Measurements from ENCODE around the gene ASB6. TPM values are rescaled to one million over a fixed set of nuclear protein-coding genes. Genes with fewer than 3 reads are reported as not detected.

The ASB6 gene
- total RNA-seq, 4 donors from 2014 or later, result 21.7 to 29.2 (median 24.0) TPM

DNA sequence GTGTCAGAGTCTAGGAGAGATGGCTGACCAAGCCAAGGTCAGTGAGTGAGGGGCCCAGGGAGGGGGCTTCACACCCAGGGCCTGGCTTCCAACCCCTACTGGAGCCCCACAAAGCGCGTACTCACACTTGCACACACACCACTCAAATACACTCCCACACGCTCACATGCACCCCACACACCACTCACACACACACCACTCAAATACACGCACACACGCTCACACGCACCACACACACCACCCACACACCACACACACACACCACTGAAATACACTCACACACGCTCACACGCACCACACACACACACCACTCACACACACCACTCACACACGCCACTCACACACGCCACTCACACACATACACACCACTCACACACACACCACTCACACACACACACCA lies 5.7 kb upstream of the ASB6 start:
- intact Hi-C loops (cut with DNase I), result loop anchor here (5.0 to 10.0 kb wide), 2 partner anchors 87 to 140 kb away; no protein-coding TSS in a partner anchor
- Histone ChIP-seq H3K4me1 (no peaks in the 10 kb centered on the region), H3K4me3 (replicated peaks in 1 of 3) (no peak overlapping the region), H3K9me3 (no peaks in the 10 kb centered on the region), H3K27ac (no peak overlapping the region), H3K27me3 (no peaks in the 10 kb centered on the region), H3K36me3 (no peaks in the 10 kb centered on the region)
- no peak for TF ChIP-seq POLR2A (IDR thresholded peaks at IDR 0.05)
- TF ChIP-seq, protein P1, sequence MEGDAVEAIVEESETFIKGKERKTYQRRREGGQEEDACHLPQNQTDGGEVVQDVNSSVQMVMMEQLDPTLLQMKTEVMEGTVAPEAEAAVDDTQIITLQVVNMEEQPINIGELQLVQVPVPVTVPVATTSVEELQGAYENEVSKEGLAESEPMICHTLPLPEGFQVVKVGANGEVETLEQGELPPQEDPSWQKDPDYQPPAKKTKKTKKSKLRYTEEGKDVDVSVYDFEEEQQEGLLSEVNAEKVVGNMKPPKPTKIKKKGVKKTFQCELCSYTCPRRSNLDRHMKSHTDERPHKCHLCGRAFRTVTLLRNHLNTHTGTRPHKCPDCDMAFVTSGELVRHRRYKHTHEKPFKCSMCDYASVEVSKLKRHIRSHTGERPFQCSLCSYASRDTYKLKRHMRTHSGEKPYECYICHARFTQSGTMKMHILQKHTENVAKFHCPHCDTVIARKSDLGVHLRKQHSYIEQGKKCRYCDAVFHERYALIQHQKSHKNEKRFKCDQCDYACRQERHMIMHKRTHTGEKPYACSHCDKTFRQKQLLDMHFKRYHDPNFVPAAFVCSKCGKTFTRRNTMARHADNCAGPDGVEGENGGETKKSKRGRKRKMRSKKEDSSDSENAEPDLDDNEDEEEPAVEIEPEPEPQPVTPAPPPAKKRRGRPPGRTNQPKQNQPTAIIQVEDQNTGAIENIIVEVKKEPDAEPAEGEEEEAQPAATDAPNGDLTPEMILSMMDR (IDR thresholded peaks at IDR 0.05), result no peak
- DNase-seq, result no peak
- 86 to 88% methylated on average over 10 of the region's 10 CpGs for WGBS, 2 donors

DNA sequence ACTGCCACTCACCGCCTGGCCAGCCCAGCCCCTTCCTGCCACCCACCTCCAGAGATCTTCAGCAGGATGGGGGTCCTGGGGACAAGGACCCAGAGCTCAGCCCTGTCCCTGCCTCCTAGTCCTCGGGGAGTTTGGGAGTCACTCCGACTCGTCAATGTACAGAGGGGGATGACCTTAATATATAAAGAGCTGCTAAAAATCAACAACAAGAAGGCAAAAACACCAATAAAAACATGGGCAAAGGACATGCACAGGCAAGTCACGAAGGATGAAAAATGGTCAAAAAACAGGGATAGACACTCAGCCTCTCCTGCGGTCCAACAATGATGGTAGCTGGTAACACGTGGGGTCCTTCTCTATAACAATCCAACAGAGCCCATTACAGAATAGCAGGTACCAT lies 4.7 kb upstream of the ASB6 start:
- WGBS, 2 donors, result 93 to 95% methylated on average over 7 of the region's 7 CpGs

DNA sequence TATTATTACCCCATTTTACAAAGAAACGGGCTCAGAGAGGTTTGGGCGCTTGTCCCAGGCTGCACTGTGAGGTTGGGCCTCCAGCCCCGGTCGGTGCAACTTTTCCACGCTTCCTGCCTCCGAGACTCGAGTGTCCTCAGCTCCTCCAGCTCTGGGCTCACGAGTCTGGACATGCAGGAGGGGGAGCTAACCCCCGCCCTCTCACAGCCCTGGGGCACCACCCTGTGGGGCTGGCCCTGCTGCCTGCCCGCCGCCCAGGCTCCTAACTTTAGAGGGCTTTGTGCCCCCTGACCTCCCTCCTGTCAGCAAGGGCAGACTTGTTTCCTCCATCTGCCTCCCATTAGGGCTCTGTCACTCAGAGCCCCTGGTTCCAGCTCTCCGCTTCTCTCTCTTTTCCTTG lies 4.3 kb upstream of the ASB6 start:
- WGBS, 2 donors, result 67 to 72% methylated on average over 10 to 12 of the region's 12 CpGs
- Histone ChIP-seq H3K36me3 (no peaks in the 10 kb centered on the region), H3K4me1 (peaks cover 2 to 3% of the 10 kb centered on the region in 2 donors), H3K27ac (no peak overlapping the region), H3K27me3 (no peaks in the 10 kb centered on the region), H3K9me3 (no peaks in the 10 kb centered on the region), H3K4me3 (replicated peaks in 1 of 3) (no peak overlapping the region)
- intact Hi-C loops (cut with DNase I), result loop anchor here (5.0 to 10.0 kb wide), 2 partner anchors 89 to 141 kb away; no protein-coding TSS in a partner anchor
- no peak for DNase-seq
- TF ChIP-seq, protein P1 (IDR thresholded peaks at IDR 0.05), result no peak
- TF ChIP-seq POLR2A (IDR thresholded peaks at IDR 0.05), result no peak

More for the DNA sequence above, 4.7 kb upstream of the ASB6 start:
- no peak for DNase-seq
- Histone ChIP-seq H3K4me3 (replicated peaks in 1 of 3) (no peak overlapping the region), H3K9me3 (no peaks in the 10 kb centered on the region), H3K4me1 (no peaks in the 10 kb centered on the region), H3K27ac (no peak overlapping the region), H3K36me3 (no peaks in the 10 kb centered on the region), H3K27me3 (no peaks in the 10 kb centered on the region)
- intact Hi-C loops (cut with DNase I), result loop anchor here (5.0 to 10.0 kb wide), 2 partner anchors 88 to 141 kb away; no protein-coding TSS in a partner anchor
- TF ChIP-seq, protein P1 (IDR thresholded peaks at IDR 0.05), result no peak
- no peak for TF ChIP-seq POLR2A (IDR thresholded peaks at IDR 0.05)

DNA sequence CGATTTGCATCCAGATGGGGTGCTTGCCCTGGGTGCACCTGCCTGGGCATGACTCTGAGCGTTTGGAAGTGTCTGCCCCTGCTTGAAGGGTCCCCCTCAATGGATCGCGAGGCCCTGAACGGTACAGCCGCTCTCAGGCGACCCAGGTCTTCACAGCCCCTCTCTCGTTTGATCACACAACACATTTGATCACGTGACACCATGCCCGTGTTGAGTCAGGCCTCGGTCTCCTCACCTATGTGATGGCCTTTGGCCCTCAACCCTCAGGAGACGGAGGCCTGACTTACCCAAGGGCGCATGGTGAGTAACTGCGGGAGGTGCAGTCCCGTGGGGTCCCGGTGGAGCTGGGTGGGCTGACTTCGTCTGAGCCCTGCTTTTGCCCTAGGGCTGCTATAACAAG lies 3.0 kb upstream of the ASB6 start:
- intact Hi-C loops (cut with DNase I), result loop anchor here (5.0 to 10.0 kb wide), 2 partner anchors 90 to 142 kb away; no protein-coding TSS in a partner anchor
- no peaks in the 10 kb centered on the region for H3K27me3 ChIP-seq
- H3K9me3 ChIP-seq, result no peaks in the 10 kb centered on the region
- no peaks in the 10 kb centered on the region for H3K36me3 ChIP-seq
- H3K27ac ChIP-seq, result no peak overlapping the region
- TF ChIP-seq, protein P1 (IDR thresholded peaks at IDR 0.05), result no peak
- no peak for TF ChIP-seq POLR2A (IDR thresholded peaks at IDR 0.05)
- no peak overlapping the region for H3K4me3 ChIP-seq (replicated peaks in 1 of 3)
- 70 to 74% methylated on average over 11 to 17 of the region's 17 CpGs for WGBS, 2 donors
- peaks cover 15 to 16% of the 10 kb centered on the region in 2 donors for H3K4me1 ChIP-seq
- no peak for DNase-seq

DNA sequence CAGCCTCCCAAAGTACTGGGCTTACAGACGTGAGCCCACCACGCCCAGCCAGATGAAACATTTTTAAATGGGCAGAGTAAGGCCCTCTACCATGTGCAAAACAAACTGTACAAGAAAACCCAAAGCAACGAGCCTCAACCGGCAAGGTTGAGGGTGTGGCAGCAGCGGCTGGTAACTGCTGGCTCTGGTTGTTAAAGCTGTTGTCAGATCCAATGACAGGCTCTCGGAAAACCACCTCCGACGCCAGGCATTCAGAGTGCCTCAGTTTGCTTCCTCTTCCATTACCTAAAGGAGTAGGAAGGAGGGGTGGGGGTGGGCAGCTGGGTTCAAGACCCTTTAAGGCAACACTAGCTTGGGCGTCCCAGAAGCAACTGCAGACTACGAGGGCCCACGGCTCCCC lies 2.4 kb upstream of the ASB6 start:
- TF ChIP-seq POLR2A (IDR thresholded peaks at IDR 0.05), result no peak
- TF ChIP-seq, protein P1 (IDR thresholded peaks at IDR 0.05), result no peak
- Histone ChIP-seq H3K36me3 (no peaks in the 10 kb centered on the region), H3K9me3 (no peaks in the 10 kb centered on the region), H3K4me3 (replicated peaks in 1 of 3) (no peak overlapping the region), H3K27me3 (no peaks in the 10 kb centered on the region), H3K4me1 (peaks cover 17 to 19% of the 10 kb centered on the region in 2 donors), H3K27ac (no peak overlapping the region)
- no peak for DNase-seq
- intact Hi-C loops (cut with DNase I), result loop anchor here (10.0 kb wide), 1 partner anchor 90 kb away; no protein-coding TSS in a partner anchor
- 59 to 66% methylated on average over 11 of the region's 11 CpGs for WGBS, 2 donors

All from thyroid gland (tissue), 4 donors.